HG02981 (cell line): ENCODE results near the gene PPP2R2D.

Source experiments
- ATAC-seq: cut with Tn5 transposase; IDR thresholded peaks from one replicate; pipeline ENCODE4 v1.9.1; 2021; ENCODE audit warnings: mild to moderate bottlenecking, moderate library complexity; ENCODE audit not compliant: unreplicated experiment

The PPP2R2D gene

DNA sequence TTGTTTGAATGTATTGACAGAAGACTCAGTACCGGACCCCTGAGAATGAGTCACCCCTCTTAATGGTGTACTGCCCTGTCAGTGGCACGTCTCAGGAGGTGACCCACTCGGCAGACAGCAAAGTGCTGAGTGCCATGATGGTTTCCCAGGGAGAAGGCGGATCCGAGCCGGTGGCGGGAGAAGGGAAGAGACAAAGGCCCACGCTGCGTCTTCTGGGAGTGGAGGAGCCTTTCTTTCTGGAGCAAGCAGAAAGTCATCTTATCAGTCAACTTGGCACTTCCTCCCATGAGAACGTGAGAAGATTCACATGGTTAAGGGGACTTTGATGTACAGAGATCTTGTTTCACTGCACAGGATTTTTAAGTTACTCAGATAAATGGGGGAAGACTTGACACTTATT is 14.6 kb upstream of the PPP2R2D start:
- no peak for ATAC-seq

DNA sequence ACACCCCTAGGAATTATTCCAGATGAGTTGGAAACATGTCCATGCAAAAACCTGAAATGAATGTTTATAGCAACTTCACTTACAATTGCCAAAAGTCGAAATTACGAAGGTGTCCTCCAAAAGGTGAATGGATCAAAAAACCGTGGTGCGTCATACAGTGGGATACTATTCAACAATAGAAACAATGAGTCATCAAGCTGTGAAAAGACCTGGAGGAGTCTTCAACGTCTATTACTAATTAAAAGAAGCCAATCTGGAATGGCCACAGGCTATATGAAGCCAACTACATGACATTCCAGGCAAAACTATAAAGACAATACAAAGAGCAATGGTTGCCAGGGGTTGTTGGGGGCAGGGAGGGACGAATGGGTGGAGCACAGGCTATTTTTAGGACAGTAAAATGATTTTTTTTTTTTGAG is 12.6 kb upstream of the PPP2R2D start:
- ATAC-seq, result no peak

DNA sequence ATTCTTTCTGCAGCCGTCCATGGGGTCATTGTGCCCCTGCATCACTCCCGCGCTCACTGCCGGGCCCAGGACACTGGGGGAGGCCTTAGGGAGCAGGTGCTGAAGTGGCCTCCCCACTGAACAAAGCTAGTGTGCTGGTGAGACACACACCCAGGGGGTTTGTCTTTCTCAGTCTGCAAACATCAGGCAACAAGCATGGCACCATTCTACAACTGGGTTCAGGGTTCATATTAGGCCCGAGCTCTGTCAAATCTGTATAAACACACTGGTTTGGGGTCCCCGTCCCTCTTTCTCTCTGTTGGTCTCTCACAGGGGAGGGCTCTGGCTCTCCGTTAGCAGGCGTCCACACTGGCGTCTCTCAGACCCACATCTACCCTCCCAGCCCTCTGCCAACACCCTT is 11.1 kb upstream of the PPP2R2D start:
- ATAC-seq, result no peak

DNA sequence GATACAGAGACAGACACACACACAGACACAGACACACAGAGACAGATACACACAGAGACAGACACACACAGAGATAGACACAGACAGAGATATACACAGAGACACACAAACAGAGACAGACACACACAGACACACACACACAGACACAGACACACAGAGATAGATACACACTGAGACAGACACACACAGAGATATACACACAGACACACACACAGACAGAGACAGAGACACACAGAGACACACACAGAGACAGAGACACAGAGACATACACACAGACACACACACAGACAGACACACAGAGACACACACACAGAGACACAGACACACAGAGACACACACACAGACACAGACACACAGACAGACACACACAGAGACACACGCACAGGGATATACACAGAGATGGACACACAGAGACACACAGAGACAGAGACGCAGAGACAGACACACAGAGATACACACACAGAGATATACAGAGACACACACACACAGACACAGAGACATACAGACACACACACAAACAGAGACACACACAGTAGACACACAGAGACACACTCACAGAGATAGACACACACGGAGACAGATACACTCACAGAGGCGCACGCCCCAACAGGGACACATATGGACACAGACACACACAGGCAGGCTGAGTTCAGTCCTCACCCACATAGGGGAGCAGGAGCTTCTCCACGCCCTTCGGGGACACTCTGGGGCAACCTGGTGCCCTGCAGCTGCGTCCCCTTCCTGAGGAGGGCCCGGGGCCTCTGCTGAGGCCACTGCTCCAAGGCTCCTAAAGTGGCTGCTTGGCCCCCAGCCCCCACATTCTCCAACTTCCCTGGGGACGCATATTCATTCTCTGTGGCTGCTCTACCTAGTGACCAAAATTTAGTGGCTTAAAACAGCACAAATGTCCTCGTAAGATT is 10.3 kb upstream of the PPP2R2D start:
- ATAC-seq, result no peak

DNA sequence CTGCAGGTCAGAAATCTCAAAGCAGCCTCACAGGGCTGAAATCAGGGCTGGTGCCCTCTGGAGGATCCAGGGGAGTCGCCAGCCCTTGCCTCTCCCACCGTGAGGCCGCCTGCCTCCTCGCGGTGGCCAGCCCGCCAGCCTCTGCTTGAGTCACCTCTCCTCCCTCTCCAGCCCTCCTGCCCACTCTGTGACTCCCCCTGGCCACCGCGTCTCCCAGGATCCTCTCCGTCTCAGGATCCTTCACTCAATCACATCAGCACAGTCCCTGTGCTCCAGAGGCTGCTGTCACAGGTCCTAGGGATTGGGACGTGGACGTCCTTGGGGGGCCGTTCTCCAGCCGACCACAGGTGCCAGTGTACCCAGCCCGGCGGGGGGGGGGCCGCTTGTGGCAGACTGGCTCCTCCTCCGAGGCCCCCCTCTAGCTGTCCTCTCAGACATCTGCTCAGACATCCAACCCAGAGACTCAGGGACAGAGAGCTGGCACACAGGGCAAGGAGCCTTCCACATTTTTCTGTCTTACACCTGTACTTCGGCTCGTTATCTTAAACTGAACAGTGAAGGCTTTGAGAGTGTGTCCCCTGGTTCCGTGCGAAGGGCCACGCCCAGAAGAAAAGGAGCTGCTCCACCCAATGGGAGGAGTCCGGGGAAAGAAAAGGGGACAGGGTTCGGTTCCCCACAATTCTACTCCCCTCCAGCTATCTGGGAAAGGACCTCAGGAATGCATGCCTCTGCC is 9.4 kb upstream of the PPP2R2D start:
- no peak for ATAC-seq

DNA sequence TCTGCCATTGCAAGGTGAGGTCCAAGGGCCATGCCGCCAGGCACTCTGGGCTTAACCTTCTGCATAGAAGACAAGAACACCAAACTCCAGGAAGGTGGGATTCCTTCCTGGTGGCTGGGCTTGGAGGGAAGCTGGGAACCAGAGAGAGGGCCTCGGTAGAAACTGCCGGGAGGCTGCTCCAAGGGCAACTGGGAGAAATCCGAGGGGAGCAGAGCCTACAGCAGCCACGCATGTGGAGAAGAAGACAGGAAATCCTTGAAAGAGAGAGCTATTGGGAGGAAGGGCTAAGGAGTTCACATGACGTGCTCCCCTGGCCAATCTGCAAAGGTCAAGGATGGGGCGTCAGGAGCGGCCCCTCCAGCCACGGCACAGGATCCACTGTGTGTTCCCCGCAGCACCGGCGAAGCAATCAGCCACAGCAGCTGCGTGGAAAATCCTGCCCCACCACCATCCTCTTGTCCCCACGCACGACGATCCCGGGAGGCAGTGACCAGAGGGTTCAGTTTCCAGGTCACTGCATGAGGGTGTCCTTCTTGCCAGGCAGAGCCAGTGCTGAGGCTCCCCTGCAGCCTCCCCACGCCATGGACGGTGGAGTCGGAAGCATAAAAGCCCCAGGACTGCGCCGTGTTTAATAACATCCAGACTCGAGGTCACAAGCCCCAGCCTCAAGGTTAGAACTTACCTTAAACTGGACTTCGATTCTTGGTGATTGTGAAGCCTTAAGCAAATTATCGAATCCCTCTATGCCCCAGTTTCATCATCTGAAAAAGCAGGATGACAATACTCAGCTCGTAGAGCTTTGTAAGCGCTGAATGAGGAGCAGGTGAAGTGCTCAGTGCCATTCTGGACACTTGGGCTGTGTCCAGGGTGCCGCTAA is 8.6 kb upstream of the PPP2R2D start:
- ATAC-seq, result no peak

DNA sequence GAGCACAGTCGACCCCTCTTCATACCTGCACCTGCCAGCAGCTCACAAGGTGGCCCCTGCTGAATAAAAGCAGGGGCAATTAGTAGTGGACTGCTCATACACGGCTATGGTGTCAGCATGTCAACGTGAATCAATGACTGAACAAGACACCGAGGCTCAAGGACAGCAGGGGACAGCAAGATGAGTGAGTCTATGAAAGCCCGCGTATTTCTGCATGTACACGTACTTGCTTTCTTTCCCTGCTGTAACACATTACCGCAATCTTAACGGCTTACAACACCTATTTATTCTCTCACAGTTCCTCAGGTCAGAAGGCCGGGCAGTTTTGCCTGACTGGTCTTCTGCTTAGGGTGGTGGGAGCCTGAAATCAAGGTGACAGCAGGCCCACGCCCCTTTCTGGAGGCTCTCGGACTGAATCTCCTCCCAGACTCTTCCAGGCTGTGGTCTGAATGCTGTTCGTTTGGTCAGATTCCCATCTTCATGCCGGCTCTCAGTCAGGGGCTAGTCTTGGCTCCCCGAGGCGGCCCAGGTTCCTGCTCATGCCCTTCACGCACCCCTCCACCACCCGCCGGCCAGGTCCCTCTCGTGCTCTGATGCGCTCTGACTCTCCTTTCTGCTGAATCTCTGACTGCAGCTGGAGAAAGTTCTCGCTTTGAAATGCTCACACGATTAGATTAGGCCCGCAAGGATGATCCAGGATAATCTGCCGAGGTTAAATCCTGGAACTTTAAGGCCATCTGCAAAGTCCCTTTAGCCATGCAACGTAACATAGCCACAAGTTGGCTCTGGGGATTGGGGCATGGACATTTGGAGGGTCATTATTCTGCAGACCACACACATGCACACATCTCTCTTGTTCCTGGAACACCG is 7.8 kb upstream of the PPP2R2D start:
- no peak for ATAC-seq

DNA sequence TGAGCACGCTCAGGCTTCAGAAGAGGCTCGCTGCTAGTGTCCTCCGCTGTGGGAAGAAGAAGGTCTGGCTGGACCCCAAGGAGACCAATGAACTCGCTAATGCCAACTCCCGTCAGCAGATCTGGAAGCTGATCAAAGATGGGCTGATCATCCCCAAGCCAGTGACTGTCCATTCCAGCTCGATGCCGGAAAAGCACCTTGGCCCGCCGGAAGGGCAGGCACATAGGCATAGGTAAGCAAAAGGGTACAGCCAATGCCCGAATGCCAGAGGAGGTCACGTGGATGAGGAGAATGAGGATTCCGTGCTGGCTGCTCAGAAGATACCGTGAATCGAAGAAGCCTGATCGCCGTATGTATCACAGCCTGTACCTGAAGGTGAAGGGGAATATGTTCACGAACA is 5.7 kb upstream of the PPP2R2D start:
- no peak for ATAC-seq

DNA sequence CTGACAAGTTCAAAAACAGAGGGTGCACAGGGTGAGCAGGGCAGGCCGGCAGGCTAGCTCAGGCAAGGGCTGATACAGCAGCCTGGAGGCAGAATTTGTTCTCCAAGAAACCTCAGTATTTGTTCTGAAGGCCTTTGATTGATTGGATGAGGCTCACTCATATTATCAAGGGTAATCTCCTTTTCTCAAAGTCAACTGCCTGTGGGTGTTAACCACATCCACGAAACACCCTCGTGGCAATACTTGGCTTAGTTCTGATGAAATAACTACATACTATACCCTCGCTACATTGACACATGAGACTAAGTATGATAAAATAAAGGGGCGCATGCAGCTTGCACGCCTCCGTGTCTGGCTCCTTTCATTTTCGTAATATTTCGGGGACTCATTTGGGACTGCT is 4.4 kb upstream of the PPP2R2D start:
- no peak for ATAC-seq

DNA sequence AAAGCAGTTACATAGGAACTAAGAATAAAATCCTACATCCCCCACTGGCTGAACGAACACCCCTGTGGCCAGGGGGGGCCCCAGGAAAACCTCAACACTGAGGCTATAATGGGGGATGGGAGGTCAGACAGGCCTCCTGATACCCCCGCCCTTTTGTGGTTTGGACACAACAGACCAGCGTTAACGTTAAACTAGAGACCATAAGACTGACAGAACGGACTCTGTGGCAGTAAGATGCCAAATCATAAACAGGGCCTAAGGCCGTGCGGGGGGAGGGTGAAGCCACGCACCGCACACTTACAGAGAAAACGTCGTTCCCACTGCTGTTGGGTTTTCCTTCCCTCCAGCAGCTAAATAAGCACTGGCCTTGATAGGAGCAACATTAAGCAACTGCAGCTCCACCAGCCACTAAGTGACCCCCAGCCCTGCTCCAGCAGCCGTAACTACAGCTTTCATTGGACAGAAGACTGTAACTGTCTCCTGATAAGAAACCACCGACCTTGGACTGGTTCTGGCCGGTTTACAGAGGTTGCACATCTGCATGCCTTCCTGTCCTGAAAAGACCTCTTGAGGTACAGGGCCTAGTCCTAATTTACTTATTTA is 3.4 kb upstream of the PPP2R2D start:
- ATAC-seq, result no peak

DNA sequence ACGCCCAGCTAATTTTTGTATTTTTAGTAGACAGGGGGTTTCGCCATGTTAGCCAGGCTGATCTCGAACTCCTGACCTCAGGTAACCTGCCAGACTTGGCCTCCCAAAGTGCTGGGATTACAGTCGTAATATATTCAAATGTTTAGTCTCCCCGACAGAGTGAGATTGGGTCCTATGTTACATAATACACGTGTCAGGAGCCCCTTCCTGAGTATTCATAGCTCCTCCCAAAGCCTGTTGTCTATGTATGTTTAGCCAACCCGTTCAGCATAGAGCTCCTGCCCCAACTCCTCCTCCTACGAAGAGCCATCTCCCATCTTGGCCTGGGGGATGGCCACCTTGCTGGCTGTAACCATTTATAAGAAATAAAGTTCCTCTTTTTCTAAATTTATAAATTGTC is 2.7 kb upstream of the PPP2R2D start:
- ATAC-seq, result no peak

DNA sequence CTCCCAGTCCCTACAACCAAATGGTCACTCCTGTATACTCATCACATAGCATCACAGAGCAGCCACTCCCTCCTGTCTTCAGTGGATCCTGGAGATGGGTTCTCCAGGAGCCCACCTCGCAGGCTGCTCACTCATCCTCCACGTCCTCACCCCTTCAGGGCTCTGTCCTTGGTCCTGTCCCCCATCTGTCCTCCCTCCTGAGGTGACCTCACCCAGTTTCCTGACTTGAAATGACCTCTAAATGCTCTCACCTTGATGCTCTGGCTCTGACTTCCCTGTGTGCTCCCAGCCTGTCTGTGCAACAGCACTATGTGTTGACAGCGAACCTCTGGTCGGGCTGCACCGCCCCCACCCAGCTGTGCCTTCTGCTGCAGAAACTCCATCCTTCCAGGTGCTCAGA is 2.1 kb upstream of the PPP2R2D start:
- no peak for ATAC-seq

DNA sequence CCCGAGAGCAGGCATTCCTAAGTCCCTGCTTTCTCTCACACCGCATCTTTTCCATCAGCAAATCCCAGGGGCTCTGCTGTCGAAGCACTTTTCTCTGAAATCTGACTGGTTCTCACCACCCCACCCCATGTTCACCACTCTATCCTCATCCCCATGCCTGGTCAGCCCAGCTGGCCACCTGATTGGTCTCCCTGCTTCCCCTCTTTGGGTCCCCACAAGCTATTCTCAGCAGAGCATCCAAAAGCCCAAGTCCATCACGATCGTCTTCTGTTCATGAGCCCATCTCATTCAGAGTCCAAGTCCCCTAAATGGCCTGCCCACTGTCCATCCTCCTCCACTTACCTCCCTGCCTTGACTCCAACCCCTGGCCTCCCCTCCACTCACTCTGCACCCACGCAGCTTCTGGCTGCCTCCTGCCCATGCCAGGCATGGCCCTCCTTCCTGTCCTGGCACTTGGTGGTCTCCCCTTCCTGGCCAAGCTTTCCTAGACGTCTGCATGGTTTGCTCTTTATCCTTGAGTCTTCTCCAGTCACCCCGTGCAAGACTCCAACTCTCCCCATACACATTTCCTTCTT is 1.6 kb upstream of the PPP2R2D start:
- no peak for ATAC-seq

DNA sequence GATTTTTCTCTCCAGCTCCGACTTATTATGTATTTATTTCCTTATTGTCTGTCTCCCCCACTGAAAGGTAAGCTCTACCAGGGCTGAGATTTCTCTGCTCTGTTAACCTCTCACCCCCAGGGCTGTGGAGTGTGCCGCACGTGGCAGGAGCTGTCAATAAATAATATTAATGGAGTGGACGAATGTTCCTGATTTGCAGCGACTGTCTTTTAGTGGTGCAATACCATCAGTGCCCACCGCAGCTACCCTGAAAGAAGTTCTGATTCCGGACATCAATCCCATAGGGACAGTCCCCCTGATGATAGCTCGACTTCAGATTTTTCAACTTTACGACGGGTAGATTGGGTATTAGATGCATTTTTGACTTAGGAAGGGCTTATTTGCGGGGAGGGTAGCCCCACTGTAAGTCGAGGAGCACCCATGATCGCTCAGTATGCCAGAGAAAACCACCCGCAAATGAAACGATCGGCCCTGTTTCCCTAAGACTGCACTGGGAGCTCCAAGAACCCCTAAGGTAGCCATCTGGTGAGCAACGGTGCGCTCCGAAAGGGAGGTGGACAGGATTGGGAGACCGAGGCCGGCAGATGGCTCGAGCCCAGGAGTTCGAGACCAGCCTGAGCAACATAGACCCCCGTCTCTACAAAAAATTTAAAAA is 986 bp upstream of the PPP2R2D start:
- no peak for ATAC-seq

DNA sequence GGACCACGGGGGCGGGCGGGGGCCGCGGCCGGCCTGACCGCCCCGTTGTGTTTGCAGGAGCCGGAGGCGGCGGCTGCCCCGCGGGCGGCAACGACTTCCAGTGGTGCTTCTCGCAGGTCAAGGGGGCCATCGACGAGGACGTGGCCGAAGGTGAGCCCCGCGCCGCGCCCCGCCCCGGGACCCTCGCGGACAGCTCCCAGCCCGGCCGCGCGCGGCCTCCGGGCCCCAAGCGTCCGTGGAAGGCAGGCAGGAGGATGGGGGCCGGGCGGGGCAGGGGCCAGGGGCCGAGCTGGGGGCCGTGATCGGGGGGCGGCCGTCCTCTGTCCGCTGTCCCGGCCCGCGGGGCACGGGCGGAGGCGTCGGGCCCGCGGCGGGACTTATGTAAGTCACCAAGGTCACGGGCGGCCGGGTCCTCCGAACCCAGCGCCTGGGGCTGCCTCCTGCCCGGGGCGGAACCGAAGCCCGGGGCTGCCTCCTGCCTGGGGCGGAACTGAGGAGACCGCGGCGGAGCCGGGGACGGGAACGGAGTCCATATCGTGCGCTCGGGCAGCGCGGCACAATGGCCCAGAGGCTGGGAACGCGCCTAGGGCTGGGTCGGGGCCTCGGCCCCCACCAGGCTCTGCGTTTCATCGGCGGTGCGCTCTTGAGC is 497 bp downstream of the PPP2R2D start:
- ATAC-seq, result peak; percentile 29

DNA sequence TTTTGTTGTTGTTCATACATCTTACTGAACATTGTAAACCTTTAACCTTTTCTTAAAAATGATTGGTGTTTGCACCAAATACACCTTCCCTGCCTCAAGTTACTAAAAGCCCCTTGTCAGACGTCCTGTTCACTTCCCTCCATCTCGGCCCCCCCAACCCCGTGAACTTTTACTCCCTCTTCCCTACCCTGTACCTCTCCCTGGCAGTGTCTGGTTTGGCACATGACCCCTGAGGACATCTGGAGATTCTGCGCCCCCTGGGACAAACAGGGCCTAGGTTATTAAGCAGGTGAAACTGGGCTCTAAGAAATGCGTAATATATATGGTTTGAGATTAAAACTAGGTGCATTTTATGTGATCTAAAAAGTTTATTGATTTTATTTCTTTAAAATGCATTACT is 1.4 kb downstream of the PPP2R2D start:
- ATAC-seq, result no peak

DNA sequence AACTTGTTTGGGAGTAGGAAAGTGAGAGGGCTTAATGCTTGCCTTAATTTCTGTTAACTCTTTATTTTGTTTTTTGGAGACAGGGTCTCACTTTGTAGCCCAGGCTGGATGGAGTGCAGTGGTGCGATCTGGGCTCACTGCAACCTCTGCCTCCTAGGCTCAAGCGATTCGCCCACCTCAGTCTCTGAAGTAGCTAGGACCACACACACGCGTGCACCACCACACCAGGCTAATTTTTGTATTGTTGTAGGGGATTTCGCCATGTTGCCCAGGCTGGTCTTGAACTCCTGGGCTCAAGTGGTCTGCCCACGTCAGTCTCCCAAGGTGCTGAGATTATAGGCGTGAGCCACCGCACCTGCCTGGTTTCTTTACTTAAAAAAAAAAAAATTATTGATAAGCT is 1.9 kb downstream of the PPP2R2D start:
- no peak for ATAC-seq

DNA sequence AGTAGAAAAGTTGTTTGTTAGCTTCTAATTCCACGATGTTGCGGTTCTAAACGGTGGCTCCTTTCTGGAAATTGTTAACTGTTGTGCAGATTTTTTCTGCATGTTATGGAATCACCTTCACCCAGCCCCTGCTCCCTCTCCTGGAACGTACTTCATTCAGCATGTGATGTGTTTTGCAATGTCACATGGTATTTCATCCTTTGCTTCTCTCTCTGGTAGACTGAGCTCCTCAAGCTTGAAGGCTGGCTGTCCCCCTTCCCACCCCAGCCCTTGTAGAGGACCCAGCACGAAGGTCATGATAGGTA is 4.4 kb downstream of the PPP2R2D start:
- no peak for ATAC-seq
